Activated B cell treated with CpG ODN at 0.5 μM for 24 hours (primary cell): ENCODE measurements around the gene USH2A. TPM values are rescaled to one million over a fixed set of nuclear protein-coding genes. Genes with fewer than 3 reads are reported as not detected.

Source experiments
- ATAC-seq: fragments of 200-7000 bp; cut with Tn5 transposase; one replicate; pipeline ENCODE4 v1.10.0; 2021; ENCODE audit warnings: low read depth, mild to moderate bottlenecking, moderate library complexity
- CTCF ChIA-PET: fragments of 350-600 bp; sonication (Branson Sonifier 250); formaldehyde crosslinking; loops from one replicate; lab custom pipeline; 2021; ENCODE audit warnings: antibody characterized with exemption; lab: Charles Lee
- POLR2A ChIA-PET: fragments of 350-600 bp; sonication (Branson Sonifier 250); formaldehyde crosslinking; loops from one replicate; lab custom pipeline; 2021; ENCODE audit warnings: antibody characterized with exemption; lab: Charles Lee
- DNase-seq: peaks from one replicate; pipeline ENCODE4 v3.0.0; 2022
- H3K27ac Mint-ChIP-seq: one replicate; pipeline ENCODE4 v1.8.0; 2020; ENCODE audit warnings: mixed read lengths
- H3K27me3 Mint-ChIP-seq: one replicate; pipeline ENCODE4 v1.8.0; 2021; ENCODE audit warnings: mixed read lengths
- H3K36me3 Mint-ChIP-seq: one replicate; pipeline ENCODE4 v1.8.0; 2021; ENCODE audit warnings: low read depth, mixed read lengths
- H3K4me1 Mint-ChIP-seq: one replicate; pipeline ENCODE4 v1.8.0; 2021; ENCODE audit warnings: mixed read lengths
- H3K4me3 Mint-ChIP-seq: one replicate; pipeline ENCODE4 v1.8.0; 2020; ENCODE audit warnings: mild to moderate bottlenecking, mixed read lengths
- H3K9me3 Mint-ChIP-seq: one replicate; pipeline ENCODE4 v1.8.0; 2020; ENCODE audit warnings: mixed read lengths
- intact Hi-C: fragments of 100-400 bp; cut with micrococcal nuclease; formaldehyde crosslinking; loops from one replicate; pipeline ENCODE4 v1.15.1; 2024
- total RNA-seq: library from RNA; stranded (reverse); gene quantifications from 2 replicates; pipeline ENCODE4 v1.2.3, GENCODE V29; 2022
- TF ChIP-seq, protein P1 (sequence below): fragments of 200-600 bp; IDR thresholded peaks from one replicate; pipeline ENCODE4 v1.8.0; 2022; ENCODE audit warnings: antibody characterized with exemption, mild to moderate bottlenecking

The USH2A gene
- total RNA-seq, 1 donor from 2014 or later = not detected

DNA sequence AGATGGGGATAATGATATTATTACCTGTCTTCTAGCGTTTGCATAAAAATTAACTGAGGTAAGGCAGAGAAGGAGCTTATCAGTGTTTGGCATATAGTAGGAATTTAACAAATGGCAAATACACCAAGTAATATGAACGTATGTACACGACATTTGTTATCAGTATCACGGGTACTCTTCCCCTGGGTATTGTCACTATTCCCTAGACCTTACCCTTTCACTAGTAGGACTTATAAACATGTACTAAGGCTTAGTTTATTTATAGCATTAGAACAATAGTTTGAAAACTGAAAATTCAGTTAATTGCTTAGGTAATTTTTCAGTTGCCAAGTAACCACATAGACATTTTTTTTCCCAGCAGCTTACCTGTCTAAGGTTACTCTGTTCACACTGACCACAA is 669.1 kb downstream of the USH2A start:
- CTCF ChIA-PET = no interaction called here

DNA sequence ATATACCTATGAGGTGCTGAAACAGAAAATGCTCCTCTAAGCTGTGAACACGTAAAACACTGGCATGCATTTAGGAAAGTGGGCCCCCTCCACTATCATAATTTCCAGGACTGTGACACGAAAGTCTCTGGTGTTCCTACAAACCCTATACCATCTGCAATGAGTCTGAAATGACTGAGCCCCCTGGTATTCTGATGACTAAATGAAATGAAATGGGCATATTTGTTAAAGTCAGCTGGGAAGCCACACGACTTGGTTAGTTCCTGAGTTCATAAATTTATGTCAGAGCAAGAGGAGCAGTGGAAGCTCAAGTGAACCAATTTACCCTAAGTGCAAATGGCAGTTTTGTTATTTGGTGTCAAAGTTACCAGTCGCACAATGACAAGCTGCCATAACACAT is 673.8 kb downstream of the USH2A start:
- H3K4me1 Mint-ChIP-seq = no peaks in the 10 kb centered on the region
- ChIA-PET POLR2A (no interaction called here), CTCF (no interaction called here)
- no peak for DNase-seq
- H3K27me3 Mint-ChIP-seq = no peaks in the 10 kb centered on the region
- H3K27ac Mint-ChIP-seq = no peak overlapping the region
- intact Hi-C loops = no loop called here
- no peaks in the 10 kb centered on the region for H3K36me3 Mint-ChIP-seq
- H3K4me3 Mint-ChIP-seq = no peak overlapping the region
- ATAC-seq = no peak
- TF ChIP-seq, protein P1, sequence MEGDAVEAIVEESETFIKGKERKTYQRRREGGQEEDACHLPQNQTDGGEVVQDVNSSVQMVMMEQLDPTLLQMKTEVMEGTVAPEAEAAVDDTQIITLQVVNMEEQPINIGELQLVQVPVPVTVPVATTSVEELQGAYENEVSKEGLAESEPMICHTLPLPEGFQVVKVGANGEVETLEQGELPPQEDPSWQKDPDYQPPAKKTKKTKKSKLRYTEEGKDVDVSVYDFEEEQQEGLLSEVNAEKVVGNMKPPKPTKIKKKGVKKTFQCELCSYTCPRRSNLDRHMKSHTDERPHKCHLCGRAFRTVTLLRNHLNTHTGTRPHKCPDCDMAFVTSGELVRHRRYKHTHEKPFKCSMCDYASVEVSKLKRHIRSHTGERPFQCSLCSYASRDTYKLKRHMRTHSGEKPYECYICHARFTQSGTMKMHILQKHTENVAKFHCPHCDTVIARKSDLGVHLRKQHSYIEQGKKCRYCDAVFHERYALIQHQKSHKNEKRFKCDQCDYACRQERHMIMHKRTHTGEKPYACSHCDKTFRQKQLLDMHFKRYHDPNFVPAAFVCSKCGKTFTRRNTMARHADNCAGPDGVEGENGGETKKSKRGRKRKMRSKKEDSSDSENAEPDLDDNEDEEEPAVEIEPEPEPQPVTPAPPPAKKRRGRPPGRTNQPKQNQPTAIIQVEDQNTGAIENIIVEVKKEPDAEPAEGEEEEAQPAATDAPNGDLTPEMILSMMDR = no peak
- no peaks in the 10 kb centered on the region for H3K9me3 Mint-ChIP-seq

More for the DNA sequence above, 669.1 kb downstream of the USH2A start:
- no peak overlapping the region for H3K4me3 Mint-ChIP-seq
- no peaks in the 10 kb centered on the region for H3K27me3 Mint-ChIP-seq
- DNase-seq (no peak), ATAC-seq (no peak)
- no peaks in the 10 kb centered on the region for H3K4me1 Mint-ChIP-seq
- H3K9me3 Mint-ChIP-seq = peaks cover 3% of the 10 kb centered on the region
- H3K27ac Mint-ChIP-seq = no peak overlapping the region
- intact Hi-C loops = no loop called here
- TF ChIP-seq, protein P1 = no peak
- POLR2A ChIA-PET = no interaction called here
- H3K36me3 Mint-ChIP-seq = no peaks in the 10 kb centered on the region

DNA sequence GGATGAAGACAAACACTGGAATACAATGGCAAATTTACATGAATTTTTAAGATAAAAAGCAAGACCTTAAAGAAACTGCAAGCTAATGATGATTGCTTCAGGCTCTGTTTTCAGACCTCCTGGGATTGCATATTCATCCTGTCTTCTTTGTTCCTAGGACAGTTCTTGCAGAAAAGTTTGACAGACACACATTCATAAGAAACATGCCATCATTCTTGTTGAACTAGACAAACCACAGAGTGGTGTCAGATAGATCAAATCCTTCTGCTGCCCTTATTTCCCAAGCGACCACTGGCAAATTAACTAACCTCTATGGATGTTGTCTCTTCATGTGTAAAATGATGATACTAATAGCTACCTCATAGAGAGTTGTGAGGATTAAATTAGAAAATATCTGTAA is 674.8 kb downstream of the USH2A start:
- Mint-ChIP-seq H3K27ac (no peak overlapping the region), H3K9me3 (no peaks in the 10 kb centered on the region)
- intact Hi-C loops = no loop called here

DNA sequence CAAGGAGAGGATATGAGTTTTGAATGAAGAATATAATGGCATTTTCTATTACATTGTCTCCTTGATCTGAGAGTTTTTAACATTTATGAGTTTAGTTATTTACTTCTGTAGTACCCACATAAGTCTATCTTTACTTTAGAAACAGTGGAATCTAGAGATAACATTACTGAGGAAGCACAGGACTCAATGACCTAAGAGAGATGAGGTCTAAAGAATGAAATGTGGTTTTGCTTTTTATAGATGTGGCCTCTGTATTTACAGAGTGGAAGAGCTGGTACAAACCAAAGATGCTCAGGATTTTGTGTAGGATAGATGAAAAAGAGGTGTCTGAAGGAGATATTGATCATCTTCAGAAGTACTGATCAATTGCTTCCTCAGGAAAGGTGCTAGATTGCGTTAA is 678.8 kb downstream of the USH2A start:
- H3K4me1 Mint-ChIP-seq = no peaks in the 10 kb centered on the region
- no peak overlapping the region for H3K27ac Mint-ChIP-seq
- CTCF ChIA-PET = no interaction called here
- no peaks in the 10 kb centered on the region for H3K36me3 Mint-ChIP-seq
- POLR2A ChIA-PET = no interaction called here
- intact Hi-C loops = no loop called here
- H3K4me3 Mint-ChIP-seq = no peak overlapping the region
- TF ChIP-seq, protein P1 = no peak
- H3K27me3 Mint-ChIP-seq = no peaks in the 10 kb centered on the region
- DNase-seq (no peak), ATAC-seq (no peak)
- no peaks in the 10 kb centered on the region for H3K9me3 Mint-ChIP-seq

More for the DNA sequence above, 674.8 kb downstream of the USH2A start:
- Mint-ChIP-seq H3K27me3 (no peaks in the 10 kb centered on the region), H3K4me1 (no peaks in the 10 kb centered on the region), H3K36me3 (no peaks in the 10 kb centered on the region), H3K4me3 (no peak overlapping the region)
- ChIA-PET CTCF (no interaction called here), POLR2A (no interaction called here)
- TF ChIP-seq, protein P1 = no peak
- no peak for ATAC-seq
- no peak for DNase-seq

DNA sequence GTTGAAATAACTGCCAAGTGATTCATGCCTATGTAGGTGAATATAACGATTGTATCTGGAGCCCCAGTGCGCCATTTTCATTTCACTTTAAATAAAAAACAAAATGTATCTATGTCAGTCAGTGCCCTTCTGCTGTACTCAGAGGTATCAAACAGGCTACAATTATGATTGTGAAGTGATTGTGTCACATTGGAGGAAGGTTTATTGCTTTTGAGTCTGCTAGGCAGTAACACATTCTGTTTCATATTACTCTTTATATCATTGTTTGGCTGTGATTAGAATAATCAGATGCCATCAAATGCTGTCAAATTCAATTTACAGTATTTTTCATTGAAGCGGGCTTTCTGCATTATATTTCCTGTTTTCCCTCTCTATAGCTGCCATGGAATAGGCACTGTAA is 684.2 kb downstream of the USH2A start:
- no peak for ATAC-seq
- ChIA-PET POLR2A (no interaction called here), CTCF (no interaction called here)
- Mint-ChIP-seq H3K27ac (no peak overlapping the region), H3K4me1 (no peaks in the 10 kb centered on the region), H3K36me3 (no peaks in the 10 kb centered on the region), H3K27me3 (no peaks in the 10 kb centered on the region), H3K9me3 (peaks cover 9% of the 10 kb centered on the region), H3K4me3 (no peak overlapping the region)
- TF ChIP-seq, protein P1 = no peak
- DNase-seq = no peak
- intact Hi-C loops = no loop called here
